IPS DF 4.7 (cell line): Measurements from ENCODE around the gene NFKBIL1.
"Not testable (repeated sequence)": the region's sequence is repeated elsewhere in the genome, so short reads cannot be mapped to it uniquely, and the experiment has no call there.

Source experiments
- DNase-seq: peaks from one replicate; pipeline ENCODE4 v3.0.0-alpha.2; 2013; ENCODE audit warnings: low spot score; ENCODE audit errors: extremely low read depth

The NFKBIL1 gene

DNA sequence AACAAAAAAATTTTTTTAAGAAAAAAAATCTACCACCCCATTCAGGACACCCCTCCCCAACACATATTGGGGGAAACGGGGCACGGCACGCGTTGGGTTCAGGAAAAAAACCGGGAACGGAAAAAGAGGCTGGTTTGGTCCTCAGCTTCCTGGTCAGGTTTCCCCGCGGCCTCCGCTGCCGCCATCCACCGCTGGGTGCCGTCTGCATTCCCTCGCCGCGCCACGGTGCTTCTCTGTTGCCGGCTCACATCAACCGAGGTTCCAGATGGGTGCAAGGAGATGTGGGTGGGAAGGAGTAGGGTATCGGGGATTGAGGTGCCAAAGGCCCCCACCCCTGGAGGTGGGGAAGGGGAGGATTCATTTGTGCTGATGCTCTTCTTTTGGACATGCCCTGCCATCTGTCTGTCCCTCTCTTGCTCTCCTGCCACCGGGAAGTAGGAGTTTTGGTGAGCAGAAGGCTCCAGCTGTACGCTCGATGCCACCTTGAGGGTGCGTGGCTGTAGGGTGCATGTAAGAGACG is 12.8 kb upstream of the NFKBIL1 start:
- no peak for DNase-seq

DNA sequence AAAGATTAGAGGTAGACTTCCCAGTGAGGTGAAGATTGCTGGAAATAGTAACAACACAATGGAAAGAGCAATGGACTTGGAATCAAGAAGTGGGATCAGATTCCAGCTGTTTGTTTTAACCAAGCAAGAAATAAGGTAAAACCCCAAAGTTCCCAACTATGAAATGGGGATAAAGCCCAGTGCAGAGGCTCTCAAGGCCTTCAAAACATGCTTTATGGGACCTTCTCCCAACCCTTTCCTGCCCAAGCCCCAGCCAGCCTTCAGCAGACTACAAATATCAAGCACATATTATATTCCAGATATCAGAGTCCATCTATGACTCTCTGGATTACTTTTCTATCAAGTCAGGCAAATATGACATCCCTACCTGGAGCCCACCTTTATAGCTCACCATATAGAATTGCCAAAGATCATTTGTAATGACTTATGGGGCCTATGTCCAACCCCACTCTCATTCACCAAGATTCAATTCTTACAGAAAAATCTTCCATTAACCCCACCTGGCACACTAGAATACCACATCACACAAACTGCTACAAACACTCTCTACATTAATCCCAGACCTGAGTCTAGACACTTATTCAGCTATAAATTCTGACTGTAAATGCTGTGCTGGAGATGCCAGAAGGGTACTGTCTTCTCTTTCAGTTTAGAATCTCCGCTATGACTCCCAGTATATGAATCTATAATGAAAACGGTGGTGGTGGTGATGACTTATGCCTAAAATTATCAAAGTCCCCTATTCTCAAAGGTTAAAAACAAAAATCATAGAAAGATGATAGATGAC is 11.7 kb upstream of the NFKBIL1 start:
- DNase-seq: no peak

DNA sequence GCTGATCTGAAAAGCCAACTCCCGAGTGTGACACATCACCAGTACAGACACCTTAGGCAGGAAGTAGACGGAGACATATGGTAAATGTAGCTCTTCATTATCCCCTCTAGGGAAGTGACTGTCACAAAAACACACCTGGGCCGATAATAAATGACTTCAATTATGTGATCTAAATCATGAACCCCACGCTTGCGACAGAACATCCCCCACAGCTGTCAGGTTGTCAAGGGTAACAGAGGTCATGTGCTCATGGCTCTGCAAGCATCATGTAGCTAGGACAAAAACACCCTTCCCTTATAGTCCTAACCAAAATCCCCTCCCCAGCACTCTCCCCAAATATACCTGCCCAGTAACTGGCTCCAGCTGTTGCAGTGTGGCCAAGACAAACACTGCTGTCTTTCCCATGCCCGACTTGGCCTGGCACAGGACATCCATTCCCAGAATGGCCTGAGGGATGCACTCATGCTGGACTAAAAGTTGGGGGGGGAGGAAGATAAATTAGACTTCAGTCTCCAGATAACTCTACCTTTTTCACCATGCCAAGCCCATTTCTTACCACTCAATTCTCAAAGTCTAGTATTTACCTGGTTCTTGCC is 8.5 kb upstream of the NFKBIL1 start:
- DNase-seq: no peak

DNA sequence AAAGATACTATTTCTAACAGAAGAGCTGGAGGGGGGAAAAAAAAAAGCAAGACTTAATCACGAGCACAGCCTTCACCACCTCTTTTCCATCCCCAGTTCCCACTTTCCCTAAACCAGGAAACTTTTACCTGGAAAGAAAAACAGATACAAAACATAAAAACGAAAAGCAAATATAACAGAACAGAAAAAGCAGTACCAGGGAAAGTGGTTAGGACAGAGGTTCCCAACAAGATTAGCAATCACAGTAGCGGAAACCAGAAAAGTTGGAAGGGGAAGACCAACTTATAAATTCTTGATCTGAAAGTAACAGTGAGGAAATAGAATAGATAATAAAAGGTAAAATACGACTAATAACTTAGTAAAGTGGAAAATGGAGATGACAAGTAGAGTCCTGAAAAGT is 6.8 kb upstream of the NFKBIL1 start:
- DNase-seq: no peak

DNA sequence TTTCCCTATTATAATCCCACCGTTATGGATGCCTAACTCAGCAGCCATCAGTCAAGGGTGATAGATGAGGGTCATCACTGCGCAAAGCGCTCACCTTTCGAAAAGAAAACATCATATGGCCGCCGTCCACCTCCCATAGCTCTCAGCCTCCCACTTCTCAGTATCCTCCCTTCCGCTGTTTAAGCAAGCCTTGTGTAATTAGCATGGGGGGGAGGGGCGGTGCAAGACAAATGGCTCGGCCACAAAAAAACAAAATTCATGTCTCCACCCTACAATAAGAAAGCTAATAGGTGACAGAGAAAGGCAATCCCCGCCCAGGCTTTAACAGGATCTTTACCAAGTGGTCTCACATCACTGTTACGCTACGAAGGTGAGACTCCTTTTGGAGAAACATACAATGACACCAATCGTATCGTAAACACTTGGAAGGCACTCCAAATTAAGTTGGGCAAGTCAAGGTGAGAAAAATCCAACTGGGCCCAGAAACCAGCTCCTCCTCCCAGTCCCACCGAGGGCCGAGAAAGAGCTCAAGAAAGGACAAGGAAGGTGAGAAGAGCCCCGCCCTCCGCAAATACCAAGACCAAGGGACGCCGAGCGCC is 6.2 kb upstream of the NFKBIL1 start:
- no peak for DNase-seq

DNA sequence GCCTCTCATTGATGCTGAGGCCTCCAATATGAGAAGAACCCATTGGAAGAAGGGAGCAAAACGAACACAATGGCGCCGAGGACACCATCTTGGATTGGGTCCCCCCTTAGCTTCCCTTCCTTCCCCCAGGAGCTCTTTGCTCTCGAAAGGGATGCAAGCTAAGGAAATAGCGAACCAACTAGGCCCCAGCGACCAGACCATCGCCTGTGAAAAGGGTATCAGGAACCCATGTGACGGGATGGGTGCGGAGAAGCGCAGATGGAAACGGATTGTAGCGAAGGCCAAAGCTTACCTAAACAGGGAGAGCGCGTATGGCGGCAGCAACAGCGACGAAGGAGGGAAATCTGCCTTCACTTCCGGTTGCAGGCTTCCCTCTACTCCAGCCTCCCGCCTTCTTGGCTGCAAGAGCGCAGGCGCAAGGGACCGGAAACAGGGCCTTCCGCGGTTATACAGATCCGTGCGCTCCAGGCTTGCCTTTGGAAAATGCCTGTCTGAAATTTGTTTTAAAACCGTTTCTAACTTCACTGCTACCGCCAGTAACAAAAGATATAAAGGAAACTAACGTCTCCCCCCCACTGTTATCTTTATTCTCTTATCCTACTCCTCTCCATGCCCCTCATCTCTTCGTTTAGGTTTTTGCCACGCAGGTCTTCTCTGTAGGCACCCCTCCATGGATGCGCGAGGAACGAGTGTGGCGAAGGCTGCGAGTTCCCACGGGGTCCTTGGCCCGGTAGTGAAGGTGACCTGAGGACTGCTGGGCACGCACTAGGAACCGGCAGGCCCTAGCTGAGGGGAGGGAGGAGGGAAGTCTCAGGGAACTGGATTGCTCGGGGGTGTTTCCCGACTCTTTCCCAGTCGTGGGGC is 5.5 kb upstream of the NFKBIL1 start, which contains the start of gene DDX39B:
TSS of gene DDX39B (minus strand) at position 346 of the 864 bp plus-strand sequence. CDS start 1,471 bp downstream, outside the sequence.
- DNase-seq: no peak

DNA sequence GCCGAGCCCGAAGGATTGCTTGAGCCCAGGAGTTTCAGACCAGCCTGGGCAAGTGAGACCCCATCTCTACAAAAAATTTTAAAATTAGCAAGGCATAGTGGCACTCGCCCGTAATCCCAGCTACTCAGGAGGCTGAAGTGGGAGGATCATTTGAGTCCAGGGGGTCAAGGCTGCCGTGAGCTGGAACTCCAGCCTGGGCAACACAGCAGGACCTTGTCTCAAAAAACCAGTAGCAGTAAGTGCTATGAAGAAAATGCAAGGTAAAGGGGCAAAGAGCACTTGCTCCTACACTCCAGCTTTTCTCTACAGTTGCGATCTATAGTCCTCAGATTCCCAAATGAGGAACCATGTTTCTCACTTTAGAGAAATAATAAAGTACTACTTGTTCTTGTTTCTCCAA is 3.8 kb upstream of the NFKBIL1 start:
- DNase-seq: no peak

DNA sequence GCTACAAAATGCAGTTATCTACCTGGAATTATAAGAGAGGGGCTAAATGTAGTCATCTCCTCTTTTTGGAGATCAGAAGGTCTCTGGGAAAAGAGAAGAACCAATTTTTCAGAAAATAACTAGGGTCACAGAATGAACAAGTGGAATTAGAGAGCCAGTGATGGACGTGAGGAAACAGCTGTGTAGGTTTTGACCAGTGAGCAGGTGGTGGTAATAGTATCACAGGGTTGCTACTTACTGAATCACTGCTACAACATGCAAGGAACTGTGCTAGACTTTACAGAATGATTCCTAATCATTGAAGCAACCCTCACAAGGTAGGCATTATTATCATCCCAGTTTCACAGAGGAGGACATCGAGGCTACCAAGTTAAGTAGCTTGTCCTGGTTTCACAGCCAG is 2.7 kb upstream of the NFKBIL1 start:
- DNase-seq: no peak

DNA sequence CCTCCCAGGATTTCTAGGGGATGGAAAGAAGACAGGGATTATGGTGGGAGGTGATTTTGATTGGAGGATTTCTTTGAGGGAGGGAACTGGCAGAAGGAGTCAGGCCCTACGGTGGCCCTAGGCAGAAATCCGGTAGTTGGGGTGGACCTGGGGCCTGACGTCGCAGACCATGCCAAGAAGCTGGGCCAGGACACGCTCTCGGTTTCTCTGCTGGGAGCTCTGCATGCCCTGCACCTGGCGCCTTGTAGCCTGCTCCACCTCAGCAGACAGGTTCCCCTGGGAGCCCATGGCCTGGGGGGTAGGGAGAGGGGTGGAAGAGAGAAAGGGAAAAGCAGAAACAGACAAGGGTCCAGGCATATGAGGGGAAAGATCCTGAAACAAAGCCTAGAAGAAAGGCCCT is 2.1 kb upstream of the NFKBIL1 start:
- no peak for DNase-seq

DNA sequence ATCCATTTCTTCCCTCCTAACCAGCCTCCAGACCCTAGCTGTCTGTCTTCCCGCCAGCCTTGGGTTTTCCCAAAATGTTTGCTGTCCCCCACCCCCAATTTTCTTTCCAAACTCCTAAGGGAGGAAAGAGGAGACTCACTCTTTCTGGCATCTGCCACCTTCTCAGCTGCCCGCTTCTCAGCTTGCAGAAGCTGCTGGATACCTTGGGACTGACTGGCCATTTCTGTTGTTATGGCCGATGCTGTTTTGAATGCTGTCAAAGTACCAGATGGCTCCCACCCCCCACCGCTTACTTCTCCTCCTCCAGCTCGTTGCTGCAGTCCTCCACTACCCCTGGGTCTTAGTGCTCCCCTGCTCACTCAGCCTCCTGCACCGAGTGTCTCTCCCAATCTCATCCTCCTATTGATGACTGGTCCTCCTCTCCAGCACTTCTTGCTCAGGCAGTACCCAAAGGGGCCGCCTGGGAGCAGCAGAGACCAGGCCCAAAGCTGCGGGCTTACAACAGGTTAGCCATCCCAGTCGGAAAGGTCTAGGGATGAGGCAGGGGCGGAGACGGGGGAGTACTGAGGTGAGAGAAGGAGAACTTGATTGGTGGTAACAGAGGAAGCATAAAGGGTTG is 960 bp upstream of the NFKBIL1 start, which contains the start of gene ATP6V1G2:
TSS of gene ATP6V1G2 (minus strand) at position 270 of the 619 bp plus-strand sequence. CDS start at position 221, 49 bp downstream.
- DNase-seq: no peak

DNA sequence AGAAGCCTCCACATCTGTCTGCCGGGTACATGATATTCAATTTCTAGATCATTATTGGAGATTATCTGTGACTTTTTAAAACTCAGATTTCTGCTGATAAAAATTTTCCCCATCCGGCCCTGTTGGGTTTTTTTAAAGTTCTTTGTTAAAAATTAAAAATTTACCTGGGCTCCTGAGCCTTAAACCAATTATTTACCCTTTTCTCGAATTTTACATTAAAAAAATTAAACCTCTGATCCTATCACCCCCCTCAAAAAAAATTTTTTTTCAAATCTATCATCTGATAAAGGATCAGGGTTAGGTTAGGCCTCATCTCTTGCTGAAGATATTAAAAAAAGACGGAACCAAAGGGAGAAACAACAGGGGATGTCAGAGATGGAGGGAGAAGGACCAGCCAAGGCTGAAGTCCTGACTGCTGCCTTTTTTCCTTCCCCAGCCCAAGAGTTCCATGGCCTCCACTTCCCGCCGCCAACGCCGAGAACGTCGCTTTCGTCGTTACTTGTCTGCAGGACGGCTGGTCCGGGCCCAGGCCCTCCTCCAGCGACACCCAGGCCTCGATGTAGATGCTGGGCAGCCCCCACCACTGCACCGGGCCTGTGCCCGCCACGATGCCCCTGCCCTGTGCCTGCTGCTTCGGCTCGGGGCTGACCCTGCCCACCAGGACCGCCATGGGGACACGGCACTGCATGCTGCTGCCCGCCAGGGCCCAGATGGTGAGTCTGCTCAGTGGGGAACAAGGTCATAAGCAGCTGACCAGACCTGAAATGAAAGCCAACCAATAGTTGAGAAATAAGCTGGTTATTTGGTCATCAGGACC is 527 bp downstream of the NFKBIL1 start:
- no peak for DNase-seq

DNA sequence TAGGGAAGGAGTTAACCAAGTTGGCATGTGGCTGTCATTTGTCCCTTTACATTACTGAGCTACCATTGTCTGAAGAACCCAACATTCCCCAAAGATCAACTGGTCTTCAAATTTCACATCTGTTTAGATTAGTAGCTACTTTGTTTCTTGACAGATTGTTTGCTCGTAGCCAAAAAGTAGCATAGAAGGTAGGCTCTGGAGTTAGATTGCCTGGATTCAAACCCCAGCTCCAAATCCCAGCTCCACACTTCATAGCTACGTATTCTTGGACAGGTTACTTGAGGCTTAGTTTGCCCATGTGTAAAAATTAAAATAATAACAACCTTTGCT is 1.1 kb downstream of the NFKBIL1 start:
- no peak for DNase-seq

DNA sequence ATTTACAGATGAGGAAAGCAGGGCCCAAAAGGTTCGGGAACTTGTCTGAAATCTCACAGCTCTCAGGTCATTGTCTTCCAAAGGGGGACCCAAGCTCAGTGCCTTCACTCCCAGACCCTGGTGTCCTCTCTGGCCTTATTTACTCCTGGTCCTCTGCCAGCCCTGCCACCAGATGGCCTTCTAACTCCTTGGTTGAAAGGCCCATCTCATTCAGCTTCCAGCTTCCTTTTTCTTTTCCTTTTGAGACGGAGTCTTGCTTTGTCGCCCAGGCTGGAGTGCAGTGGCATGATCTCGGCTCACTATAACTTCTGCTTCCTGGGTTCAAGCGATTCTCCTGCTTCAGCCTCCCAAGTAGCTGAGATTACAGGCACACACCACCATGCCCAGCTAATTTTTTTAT is 4.0 kb downstream of the NFKBIL1 start:
- DNase-seq: not testable (repeated sequence)

DNA sequence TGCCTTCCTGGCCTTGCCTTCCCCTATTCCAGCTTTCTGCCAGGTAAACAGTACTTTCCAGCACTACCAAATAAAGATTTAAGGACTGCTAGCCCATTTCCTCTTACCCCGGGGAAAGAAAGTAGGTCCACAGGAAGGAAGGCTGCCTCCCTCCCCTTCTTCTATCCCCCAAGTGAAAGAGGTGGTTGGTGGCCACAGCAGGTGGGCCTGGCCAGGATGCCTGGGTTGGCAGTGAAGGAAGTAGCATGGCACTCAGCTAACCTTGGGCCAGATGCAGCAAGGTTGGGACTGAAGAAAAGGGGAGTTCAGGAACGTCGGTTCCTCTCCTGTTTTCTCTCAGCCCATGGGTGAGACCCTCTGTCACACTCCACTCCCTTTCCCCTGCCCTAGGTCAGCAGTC is 8.9 kb downstream of the NFKBIL1 start:
- DNase-seq: no peak

DNA sequence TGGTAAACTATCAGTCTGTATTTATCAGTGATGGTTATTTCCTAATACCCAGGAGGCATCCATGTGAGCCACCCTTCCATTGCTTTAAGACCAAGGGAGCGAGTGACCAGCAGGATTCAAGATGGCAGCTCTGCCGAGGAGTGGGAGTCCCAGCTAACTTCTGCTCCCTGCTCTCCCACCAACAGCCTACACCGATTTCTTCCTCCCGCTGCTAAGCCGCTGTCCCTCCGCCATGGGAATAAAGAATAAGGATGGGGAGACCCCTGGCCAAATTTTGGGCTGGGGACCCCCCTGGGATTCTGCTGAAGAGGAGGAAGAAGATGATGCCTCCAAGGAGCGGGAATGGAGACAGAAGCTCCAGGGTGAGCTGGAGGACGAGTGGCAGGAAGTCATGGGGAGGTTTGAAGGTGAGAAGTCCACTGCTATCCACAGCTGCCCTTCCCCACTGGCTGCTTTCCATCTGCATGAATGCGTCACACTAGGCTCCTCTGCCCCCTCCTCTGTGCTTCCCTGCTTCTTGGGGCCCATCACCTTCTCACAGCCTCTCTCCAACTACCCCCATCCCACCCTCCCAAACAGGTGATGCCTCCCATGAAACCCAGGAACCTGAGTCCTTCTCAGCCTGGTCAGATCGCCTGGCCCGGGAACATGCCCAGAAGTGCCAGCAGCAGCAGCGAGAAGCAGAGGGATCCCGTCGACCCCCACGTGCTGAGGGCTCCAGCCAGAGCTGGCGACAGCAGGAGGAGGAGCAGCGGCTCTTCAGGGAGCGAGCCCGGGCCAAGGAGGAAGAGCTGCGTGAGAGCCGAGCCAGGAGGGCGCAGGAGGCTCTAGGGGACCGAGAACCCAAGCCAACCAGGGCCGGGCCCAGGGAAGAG is 10.3 kb downstream of the NFKBIL1 start:
- no peak for DNase-seq

DNA sequence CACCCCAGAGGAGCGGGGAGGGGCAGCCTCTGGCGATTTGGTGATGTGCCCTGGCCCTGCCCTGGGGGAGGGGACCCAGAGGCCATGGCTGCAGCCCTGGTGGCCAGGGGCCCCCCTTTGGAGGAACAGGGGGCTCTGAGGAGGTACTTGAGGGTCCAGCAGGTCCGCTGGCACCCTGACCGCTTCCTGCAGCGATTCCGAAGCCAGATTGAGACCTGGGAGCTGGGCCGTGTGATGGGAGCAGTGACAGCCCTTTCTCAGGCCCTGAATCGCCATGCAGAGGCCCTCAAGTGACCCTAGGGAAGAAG is 10.9 kb downstream of the NFKBIL1 start:
- DNase-seq: no peak

DNA sequence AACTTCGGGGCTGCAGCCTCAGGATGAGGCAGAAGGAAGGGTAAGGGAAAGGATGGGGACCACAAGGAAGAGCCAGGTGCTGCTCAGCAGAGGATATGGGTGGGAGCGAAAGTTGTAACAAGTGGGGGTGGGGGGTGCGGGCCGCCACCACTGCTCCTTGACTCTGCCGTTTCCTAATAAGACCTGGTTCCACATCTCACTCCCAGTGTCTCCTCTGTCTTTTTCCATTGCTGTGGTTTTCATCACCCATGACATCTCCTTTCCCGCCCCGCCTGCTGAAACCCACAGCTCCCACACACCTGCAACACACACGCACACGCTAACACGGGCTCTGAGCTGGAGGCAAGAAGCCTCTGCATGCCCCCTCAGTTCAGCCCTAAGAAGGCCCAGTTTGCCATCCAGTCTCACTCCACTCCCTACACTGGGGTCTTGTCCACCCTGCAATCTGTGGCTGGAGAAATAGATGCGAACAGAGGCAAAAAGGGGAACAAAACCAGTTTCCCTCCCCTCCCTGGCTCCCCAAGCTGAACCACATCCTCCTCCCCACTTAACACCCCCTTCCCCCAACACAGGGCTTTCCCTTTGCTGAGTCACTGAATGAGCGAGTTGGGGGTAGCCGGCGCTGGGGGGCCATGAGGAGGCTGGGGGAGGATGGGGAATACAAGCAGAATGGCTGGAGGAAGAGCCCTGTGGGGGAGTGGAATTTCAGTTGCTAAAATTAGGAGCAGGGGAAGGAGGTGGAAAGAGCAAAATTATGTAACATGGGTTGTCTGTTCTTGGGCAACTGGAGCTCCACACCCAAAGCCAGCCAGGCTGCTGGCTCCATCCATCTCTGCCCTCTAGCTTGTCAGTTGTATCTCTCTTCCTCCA is 11.5 kb downstream of the NFKBIL1 start:
- DNase-seq: no peak

DNA sequence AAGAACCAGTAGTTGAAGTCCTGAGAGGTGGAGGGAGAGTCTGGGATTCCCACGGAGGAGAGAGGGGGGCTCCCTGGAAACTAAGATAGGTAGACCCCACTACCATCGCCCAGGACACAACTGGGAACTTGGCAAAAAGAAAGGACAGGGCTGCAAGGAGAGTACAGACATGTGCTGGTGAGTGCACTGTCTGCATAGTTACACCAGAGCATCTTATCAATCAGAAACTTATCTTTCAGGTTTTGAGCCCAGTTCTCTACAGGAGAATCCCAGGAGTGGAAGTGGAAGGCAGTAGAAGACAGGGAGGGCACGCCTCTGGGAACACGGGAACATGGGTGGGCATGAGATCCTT is 12.2 kb downstream of the NFKBIL1 start:
- DNase-seq: no peak
